ENCODE results near the gene CCDC93.
A peak's percentile ranks its signal among the peaks of the same experiment; 100 is the strongest.

CCDC93 gene

DNA sequence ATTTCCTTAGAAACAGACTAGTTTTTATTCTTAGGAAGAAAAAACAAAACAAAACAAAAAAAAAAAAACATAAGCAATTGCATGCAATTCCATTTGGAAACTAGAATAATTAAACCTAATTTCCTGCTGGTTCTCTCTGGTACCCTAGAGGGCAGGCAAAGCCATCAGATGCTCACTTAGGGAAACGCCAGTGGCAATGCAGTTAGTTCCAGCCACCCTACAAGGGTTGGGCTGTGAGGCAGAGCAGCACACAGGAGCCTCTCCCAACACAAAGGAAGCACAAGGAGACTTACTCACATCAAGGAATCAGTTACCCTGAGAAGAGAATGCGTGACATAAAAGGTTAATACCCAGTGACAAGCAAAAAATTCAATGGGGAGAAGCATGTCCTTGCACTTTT, 28.8 kb downstream of the CCDC93 start:
- no peak for DNase-seq (ENCODE audit: low spot score)

GRCh38 chr2:117984208-117984607, 29.7 kb downstream of the CCDC93 start:
- DNase-seq (ENCODE audit: low spot score): no peak

DNA sequence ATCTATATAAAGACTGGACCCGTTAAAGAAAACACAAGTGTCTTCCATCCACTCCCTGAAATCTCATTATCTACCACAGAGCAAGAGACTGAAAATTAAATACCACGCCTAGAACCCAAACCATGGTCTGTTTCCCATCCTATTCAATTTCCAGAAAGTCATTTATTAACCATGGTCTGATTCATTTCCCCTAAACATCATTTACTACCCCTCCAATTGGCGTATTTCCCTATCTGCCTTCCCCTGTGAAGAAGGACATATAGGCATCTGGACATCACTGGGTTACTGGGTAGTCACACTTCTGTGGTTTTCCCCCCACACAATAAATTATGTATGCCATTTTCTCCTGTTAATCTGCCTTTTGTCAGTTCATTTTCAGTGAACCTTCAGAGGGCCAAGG, 30.8 kb downstream of the CCDC93 start:
- DNase-seq (ENCODE audit: low spot score): no peak

DNA sequence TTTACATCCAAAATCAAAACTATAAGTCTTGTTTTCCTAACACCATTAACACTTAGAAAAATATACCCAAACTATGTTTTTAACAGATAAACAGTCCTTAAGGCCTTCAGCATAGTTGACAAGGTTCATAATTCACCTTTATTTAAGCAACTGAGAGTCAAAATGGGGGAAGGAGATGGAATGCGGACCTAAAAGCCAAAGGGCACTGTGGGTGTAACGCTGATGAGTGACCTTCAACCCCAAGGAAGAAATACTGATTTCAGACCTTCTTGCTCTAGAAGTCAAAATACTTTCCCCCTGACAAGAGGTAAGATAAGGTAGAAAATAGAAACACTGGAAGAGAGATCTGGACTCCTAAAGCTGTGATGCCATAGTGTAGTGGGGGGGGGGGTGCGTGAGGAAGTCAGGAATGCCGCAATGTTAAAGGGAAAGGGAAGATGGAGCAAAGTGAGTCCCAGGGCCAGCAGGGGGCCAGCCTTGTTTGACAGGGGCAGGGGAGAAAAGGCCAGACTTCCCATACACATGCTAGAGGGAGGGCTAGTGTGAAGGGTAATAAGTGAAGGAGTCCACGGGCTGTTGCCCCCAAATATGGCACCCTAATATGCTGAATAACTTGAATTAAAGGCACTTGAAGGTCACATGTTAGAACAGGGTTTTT, 31.4 kb downstream of the CCDC93 start:
- DNase-seq (ENCODE audit: low spot score): no peak

GRCh38 chr2:117981810-117982209, 32.1 kb downstream of the CCDC93 start:
- no peak for DNase-seq (ENCODE audit: low spot score)

DNA sequence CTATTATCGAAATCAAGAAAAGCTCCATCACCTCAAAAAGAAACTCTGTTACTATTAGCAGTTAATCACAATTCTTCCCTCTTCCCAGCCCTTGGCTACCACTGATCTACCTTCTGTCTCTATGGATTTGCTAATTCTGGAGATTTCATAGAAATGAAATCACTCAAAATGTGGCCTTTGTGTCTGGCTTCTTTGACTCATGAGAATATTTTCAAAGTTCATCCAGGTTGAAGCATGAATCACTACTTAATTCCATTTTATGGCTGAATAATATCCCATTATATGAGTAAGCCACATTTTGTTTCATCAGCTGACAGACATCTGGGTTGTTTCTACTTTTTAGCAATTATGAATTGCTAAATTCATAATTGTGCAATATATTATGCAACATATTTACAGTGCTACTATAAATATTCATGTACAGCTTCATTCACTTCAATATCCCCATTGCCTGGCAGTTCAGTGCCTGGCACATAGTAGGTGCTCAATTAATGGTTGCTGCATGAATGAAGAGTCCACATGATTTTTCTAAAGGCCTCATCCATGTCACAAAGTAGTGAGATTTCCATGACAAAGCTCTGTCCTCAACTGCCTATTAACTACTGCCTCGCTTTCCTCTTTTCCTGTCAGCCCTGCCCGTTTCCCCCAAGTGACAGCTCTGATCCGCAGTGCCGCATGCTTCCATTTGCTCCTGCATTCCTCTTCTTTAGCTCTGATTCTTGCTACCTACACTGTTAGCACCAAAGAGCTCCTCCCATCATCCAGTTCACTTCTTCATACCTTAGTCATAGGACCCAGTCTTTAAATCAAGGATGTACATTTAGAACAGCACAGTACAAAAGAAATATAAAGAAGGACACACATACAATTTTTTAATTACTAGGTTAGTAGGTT, 32.8 kb downstream of the CCDC93 start:
- peak; percentile 9 for DNase-seq (ENCODE audit: low spot score)

GRCh38 chr2:117979911-117980701, 33.8 kb downstream of the CCDC93 start:
- no peak for DNase-seq (ENCODE audit: low spot score)

DNA sequence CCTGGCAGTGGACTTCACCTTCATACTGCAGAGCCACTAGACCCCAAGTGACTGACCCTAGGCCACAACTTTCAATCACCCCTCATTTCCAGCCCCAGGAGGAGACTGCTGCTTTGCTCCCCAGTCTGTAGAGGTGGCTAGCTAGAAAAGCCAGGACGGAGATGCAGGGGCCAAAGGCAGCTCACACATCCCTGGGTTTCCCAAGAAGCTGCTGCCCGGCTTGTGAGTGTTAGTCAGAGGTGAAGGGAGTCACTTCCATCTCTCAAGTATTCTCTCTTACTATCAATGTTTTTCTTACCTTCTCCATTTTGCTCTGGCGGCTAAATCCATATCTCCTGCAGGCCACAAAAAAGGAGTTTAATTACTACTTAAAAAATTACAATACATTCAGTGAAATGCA, 36.2 kb downstream of the CCDC93 start:
- no peak for DNase-seq (ENCODE audit: low spot score)

DNA sequence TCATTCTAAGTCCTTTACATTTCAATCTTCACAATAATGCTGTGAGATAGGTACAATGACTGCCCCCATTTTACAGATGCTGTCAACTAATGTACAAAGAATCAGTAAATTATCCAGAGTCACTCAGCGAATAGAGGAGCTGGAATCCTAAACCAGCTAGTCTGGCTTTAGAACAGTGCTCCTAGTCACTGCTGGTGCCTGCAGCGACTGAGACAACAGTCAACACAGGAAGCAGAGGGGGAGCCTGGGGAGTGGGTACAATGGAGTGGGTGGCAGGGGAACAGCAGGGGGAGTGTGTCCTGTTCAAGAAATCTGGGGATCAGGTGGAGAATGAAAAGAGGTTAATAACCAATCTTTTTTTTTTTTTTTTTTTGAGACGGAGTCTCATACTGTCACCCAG, 37.3 kb downstream of the CCDC93 start:
- DNase-seq (ENCODE audit: low spot score): no peak

GRCh38 chr2:117973498-117974082, 40.3 kb downstream of the CCDC93 start:
- DNase-seq (ENCODE audit: low spot score): no peak

DNA sequence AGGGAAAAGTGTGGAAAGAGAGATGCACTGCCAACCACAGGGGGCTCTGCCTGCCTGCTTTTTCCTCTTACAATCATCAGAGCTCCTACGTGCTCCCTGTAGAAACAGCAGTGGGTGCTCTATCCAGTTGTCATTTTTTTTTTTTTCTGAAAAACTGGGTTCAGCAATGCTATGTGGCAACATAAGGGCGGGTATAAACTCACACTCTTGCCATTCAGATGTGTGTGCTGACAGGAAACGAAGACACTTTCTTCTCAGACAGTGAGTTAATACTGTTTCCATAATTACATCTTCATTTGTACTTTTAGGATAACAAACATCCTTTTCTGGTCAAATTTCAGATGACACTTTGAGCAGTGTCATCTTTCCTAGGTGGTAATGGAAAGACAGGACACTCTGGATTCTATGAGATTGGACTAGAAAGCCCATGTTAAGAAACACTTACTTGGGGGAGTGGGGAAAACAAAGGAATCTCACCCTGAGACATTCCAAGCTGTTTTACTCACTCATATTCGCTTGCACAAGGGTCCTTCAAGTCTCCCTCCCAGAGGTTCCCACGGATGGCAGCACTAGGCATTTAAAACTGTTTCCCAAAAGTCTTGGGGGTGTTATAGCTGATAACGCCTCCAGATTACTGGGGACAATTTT, 41.3 kb downstream of the CCDC93 start:
- DNase-seq (ENCODE audit: low spot score): no peak

GRCh38 chr2:117968722-117969121, 45.1 kb downstream of the CCDC93 start:
- no peak for DNase-seq (ENCODE audit: low spot score)

GRCh38 chr2:117967977-117968718, 45.7 kb downstream of the CCDC93 start:
- DNase-seq (ENCODE audit: low spot score): no peak

- no peak for DNase-seq (ENCODE audit: low spot score)
Measured at GRCh38 chr2:117963446-117963845, 50.4 kb downstream of the CCDC93 start.

GRCh38 chr2:117961201-117961600, 52.7 kb downstream of the CCDC93 start:
- no peak for DNase-seq (ENCODE audit: low spot score)

DNA sequence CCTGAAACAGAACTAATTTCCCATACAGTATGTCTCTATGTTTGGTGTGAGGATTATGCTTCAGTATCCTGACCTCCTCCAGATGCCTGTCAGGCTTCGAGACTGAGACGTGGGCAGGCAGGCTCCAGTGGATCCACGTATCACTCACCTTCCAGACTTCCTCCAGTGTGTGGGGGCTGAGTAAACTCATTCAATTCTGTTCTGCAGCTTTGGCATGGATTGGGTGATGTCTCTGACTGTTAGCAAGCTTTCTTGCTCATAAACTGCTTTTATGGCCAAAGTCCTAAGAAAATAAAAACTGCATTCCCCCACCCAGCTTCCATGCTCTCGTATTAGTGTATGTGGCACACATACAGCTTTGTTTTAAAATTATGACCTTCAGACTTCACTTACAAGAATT, 53.6 kb downstream of the CCDC93 start:
- no peak for DNase-seq (ENCODE audit: low spot score)

- no peak for DNase-seq (ENCODE audit: low spot score)
Measured at GRCh38 chr2:117958186-117958585, 55.7 kb downstream of the CCDC93 start.

DNA sequence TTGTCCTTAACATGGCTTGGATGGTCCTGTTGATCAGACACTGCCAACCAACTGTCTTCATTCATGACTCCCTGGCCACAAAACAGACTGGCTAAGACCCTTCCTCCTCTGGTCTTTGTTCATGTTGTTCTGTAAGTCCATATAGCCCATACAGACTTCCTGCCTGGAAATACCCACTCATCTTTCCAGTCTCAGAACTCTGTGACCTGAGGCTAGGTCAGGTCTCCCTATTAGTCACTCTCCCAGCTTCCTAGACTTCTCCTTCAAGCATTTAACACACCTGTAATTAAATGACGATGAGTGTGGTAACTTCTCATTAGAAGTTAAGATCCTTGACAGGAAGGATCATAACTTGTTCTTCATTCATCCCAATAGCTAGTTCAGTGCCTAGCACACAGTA, 56.3 kb downstream of the CCDC93 start:
- no peak for DNase-seq (ENCODE audit: low spot score)

- no peak for DNase-seq (ENCODE audit: low spot score)
Measured at GRCh38 chr2:117956036-117956796, 57.7 kb downstream of the CCDC93 start.

DNA sequence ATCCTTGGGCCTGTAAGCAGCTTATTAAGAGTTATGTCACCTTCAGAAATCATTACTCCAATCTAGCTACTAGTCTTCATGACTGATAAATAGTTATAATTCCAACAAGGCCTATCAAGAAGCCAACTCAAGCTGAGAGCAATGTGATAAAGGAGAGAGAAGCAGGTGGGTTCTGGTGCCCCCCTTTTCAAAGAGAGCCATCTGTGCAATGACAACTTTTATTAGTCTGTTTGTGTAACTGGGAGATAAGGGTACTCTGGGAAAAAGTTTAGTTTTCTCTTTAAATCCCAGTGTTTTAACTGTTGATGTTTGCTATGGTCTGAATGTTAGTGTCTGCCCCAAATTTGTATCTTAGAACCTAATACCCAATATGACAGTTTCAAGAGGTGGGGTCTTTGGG, 60.6 kb downstream of the CCDC93 start:
- DNase-seq (ENCODE audit: low spot score): no peak

Data from LoVo (cell line).